ENCODE measurements around the gene CDK11B. TPM values are rescaled to one million over a fixed set of nuclear protein-coding genes. Genes with fewer than 3 reads are reported as not detected.

Gene CDK11B
- total and polyA plus RNA-seq, 2 donors: 16.1 to 35.6 TPM

GRCh38 chr1:1591452-1591851, 67.4 kb downstream of the CDK11B start:
- Histone ChIP-seq H3K27ac (ENCODE audit: low read depth in 1 of 2, low read length in 1 of 2) (no peak overlapping the region), H3K27me3 (ENCODE audit: control insufficient read depth in 2 of 2, insufficient read depth in 1 of 2, low read length in 1 of 2) (peaks cover 0 to 38% of the 10 kb centered on the region in 2 donors), H3K9me3 (ENCODE audit: control insufficient read depth in 2 of 2, insufficient read depth in 1 of 2, low read length in 1 of 2) (no peaks in the 10 kb centered on the region), H3K36me3 (ENCODE audit: control insufficient read depth in 2 of 2, insufficient read depth in 2 of 2, low read length in 1 of 2) (no peaks in the 10 kb centered on the region), H3K4me3 (ENCODE audit: low read length in 2 of 2) (no peak overlapping the region), H3K4me1 (ENCODE audit: control insufficient read depth in 2 of 2, insufficient read depth in 2 of 2, low read length in 2 of 2) (no peaks in the 10 kb centered on the region)
- WGBS: 96% methylated on average over 13 of the region's 13 CpGs
- no peak for DNase-seq (ENCODE audit: low read depth in 6 of 9, low spot score in 9 of 9)

Other genes starting within 250 kb of the CDK11B start
- 7.9 TPM for gene ANKRD65, start 237.7 kb downstream of the CDK11B start, total RNA-seq
- 16.0 TPM for gene ANKRD65, start 237.7 kb downstream of the CDK11B start, polyA plus RNA-seq
- gene VWA1, start 223.3 kb downstream of the CDK11B start, total RNA-seq: 5.1 TPM
- gene VWA1, start 223.3 kb downstream of the CDK11B start, polyA plus RNA-seq: 16.8 TPM
- 0.24 TPM for gene ATAD3C, start 209.3 kb downstream of the CDK11B start, total RNA-seq
- 2.8 TPM for gene ATAD3C, start 209.3 kb downstream of the CDK11B start, polyA plus RNA-seq
- 14.9 TPM for gene ATAD3B, start 187.2 kb downstream of the CDK11B start, total RNA-seq
- 58.9 TPM for gene ATAD3B, start 187.2 kb downstream of the CDK11B start, polyA plus RNA-seq
- gene ATAD3A, start 146.8 kb downstream of the CDK11B start, total RNA-seq: 20.2 TPM
- 17.5 TPM for gene ATAD3A, start 146.8 kb downstream of the CDK11B start, polyA plus RNA-seq
- 0.42 TPM for gene TMEM240, start 118.4 kb downstream of the CDK11B start, total RNA-seq
- 2.8 TPM for gene TMEM240, start 118.4 kb downstream of the CDK11B start, polyA plus RNA-seq
- 47.8 TPM for gene SSU72, start 84.1 kb downstream of the CDK11B start, total RNA-seq
- gene SSU72, start 84.1 kb downstream of the CDK11B start, polyA plus RNA-seq: 109 TPM
- 0.24 TPM for gene FNDC10, start 58.9 kb downstream of the CDK11B start, total RNA-seq
- gene FNDC10, start 58.9 kb downstream of the CDK11B start, polyA plus RNA-seq: 0.80 TPM
- gene MIB2, start 43.5 kb downstream of the CDK11B start, total RNA-seq: 34.9 TPM
- 160 TPM for gene MIB2, start 43.5 kb downstream of the CDK11B start, polyA plus RNA-seq
- 4.1 TPM for gene MMP23B, start 26.8 kb downstream of the CDK11B start, total RNA-seq
- gene MMP23B, start 26.8 kb downstream of the CDK11B start, polyA plus RNA-seq: 2.7 TPM
- gene SLC35E2B, start 33.8 kb upstream of the CDK11B start, total RNA-seq: 22.5 TPM
- 45.6 TPM for gene SLC35E2B, start 33.8 kb upstream of the CDK11B start, polyA plus RNA-seq
- 19.8 TPM for gene CDK11A, start 65.4 kb upstream of the CDK11B start, total RNA-seq
- gene CDK11A, start 65.4 kb upstream of the CDK11B start, polyA plus RNA-seq: 52.2 TPM
- 25.0 TPM for gene NADK, start 119.5 kb upstream of the CDK11B start, total RNA-seq
- 60.0 TPM for gene NADK, start 119.5 kb upstream of the CDK11B start, polyA plus RNA-seq
- gene GNB1, start 232.1 kb upstream of the CDK11B start, total RNA-seq: 45.1 TPM
- gene GNB1, start 232.1 kb upstream of the CDK11B start, polyA plus RNA-seq: 123 TPM